NCI-H2196 (cell line): Measurements from ENCODE around the gene SPC25.
"Not testable (repeated sequence)": the region's sequence is repeated elsewhere in the genome, so short reads cannot be mapped to it uniquely, and the experiment has no call there.

Experiments
- DNase-seq: peaks from one replicate; lab custom pipeline; 2025; ENCODE audit not compliant: unreplicated experiment; lab: John Stamatoyannopoulos, UW

Gene SPC25

GRCh38 chr2:168903888-168904287, 13.7 kb upstream of the SPC25 start:
- DNase-seq: no peak

DNA sequence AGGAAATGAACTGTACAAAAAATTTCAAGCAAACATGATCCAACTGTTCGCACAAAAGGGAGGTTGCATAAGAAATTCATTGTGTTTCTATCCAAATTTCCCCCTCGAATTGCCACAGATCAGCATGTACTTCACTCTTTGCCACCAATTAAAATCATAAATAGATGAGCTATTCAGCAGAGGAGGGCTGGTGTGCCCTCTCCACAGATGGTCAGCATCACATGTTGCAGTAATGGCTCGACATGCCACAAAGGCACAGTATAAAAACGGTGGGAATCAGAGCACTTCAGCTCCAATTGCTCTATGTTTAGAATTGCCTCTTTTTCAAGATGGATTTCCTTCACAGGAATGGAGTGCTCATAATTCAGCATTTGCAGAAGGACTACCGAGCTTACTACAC, 10.8 kb upstream of the SPC25 start, which contains the start of gene G6PC2:
TSS of gene G6PC2 (plus strand) at position 289 of the 400 bp plus-strand sequence. CDS start at position 330, 41 bp downstream.
- no peak for DNase-seq

- DNase-seq: no peak
These were observed 7.2 kb upstream of the SPC25 start for GRCh38 chr2:168897449-168897848.

- DNase-seq: no peak
These were observed 6.6 kb upstream of the SPC25 start for GRCh38 chr2:168896783-168897182.

- DNase-seq: no peak
These were observed 5.5 kb upstream of the SPC25 start for GRCh38 chr2:168895771-168896170.

GRCh38 chr2:168894720-168895119, 4.5 kb upstream of the SPC25 start:
- DNase-seq: no peak

DNA sequence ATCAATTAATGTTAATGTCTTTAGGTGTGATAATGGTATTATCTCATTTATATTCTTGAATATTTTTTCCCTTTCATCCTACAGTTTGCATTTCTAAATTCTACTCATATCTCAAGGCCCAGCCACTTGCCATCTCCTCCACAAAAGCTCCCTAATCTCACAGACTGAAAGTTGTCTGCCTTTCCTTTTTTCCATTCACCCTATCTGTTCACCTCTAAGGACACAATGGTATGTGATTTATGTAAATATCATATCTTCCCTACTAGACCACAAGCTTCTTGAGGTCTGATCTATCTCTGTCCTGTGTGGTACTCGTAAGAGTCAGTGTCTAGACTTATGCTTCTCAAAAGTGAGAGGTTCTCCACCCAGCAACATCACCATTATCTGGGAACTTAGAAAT, 3.9 kb upstream of the SPC25 start:
- no peak for DNase-seq

GRCh38 chr2:168892327-168892726, 2.1 kb upstream of the SPC25 start:
- no peak for DNase-seq

DNA sequence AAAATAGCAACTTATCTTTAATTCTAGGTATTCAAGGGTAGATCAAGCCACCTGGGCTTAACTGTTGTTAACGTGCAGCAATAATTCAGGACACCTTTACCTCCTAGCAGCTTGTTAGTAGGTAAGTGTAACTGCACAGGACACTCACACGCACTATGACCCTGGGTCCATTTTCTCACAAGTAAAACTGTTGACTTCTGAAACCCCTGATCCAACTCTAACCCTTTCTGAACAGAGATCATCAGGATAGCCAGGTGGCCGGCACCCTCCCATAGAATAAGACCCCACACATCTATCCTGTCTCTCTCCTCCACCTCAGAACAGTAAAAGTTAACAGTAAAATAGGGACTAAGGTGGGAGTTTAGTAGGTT, 610 bp downstream of the SPC25 start:
- no peak for DNase-seq

DNA sequence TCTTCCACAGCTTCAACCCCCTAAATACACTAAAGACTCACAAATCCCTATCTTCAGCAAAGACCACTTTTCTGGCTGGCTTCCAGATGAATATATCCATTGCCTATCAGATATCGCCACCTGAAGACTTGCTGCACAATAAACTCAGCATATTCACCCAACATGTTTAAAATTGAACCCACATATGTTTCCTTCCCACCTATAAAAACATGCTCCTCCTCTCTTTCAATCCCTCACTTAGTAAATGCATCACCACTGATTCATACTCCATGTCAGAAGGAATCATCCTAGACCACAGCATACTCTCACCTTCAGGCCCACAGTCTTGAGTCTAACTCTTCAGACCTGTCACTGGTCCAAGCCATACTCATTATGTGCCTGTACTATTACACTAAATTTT, 5.3 kb downstream of the SPC25 start:
- no peak for DNase-seq

GRCh38 chr2:168882163-168882562, 8.1 kb downstream of the SPC25 start:
- not testable (repeated sequence) for DNase-seq

DNA sequence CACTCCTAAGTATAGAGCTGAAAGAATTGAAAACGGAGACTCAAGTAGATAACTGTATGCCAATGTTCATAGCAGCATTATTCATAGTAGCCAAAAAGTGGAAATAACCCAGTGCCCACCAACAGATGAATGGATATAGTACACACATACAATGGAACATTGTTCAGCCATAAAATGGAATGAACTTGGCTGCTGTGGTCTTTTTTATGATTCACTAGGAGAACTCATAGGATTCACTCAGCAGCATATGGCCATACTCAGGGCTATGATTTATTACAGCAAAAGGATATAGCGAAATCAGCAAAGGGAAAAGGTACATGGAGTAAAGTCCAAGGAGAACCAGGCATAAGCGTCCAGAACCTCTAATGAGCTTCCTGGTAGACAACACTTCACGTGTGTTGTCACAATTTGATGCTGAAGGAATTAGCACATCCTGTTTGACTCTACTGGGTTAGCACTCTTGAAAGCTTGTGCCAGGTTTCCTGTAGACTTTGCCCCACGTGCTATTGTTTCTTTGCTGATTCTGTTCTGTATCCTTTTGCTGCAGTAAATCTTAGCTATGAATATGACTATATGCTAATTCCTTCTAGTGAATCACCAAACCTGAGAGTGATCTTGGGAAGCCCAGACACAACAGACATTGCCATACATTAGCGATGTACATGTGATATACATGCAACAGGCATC, 15.7 kb downstream of the SPC25 start:
- DNase-seq: no peak

DNA sequence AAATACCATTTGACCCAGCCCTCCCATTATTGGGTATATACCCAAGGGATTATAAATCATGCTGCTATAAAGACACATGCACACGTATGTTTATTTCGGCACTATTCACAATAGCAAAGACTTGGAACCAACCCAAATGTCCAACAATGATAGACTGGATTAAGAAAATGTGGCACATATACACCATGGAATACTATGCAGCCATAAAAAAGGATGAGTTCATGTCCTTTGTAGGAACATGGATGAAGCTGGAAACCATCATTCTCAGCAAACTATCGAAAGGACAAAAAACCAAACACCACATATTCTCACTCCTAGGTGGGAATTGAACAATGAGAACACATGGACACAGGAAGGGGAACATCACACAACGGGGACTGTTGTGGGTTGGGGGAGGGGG, 19.4 kb downstream of the SPC25 start:
- DNase-seq: not testable (repeated sequence)

DNA sequence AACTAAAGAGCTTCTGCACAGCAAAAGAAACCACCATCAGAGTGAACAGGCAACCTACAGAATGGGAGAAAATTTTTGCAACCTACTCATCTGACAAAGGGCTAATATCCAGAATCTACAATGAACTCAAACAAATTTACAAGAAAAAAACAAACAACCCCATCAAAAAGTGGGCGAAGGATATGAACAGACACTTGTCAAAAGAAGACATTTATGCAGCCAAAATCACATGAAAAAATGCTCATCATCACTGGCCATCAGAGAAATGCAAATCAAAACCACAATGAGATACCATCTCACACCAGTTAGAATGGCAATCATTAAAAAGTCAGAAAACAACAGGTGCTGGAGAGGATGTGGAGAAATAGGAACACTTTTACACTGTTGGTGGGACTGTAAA, 19.9 kb downstream of the SPC25 start:
- not testable (repeated sequence) for DNase-seq

- not testable (repeated sequence) for DNase-seq
These were observed 23.1 kb downstream of the SPC25 start for GRCh38 chr2:168867164-168867563.

DNA sequence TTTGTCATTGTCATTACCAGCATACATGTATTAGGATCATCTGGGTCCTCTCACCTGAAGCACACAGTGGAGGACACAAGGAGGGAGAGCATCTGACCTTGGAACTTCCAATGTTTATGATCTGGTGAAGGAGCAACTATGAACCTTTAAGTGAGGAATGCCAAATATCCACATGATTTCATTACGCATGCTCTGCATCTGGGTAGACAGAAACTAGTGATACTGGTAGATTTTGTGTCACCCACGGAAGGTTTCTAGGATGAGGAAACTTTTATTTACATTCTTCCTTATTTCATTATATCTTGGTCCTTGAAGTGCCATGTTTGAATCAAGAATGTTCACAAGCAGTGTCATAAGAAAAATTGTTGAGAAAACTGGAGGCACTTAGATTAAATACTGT, 32.1 kb downstream of the SPC25 start:
- DNase-seq: no peak

- no peak for DNase-seq
These were observed 34.6 kb downstream of the SPC25 start for GRCh38 chr2:168855601-168856000.

- DNase-seq: no peak
These were observed 35.6 kb downstream of the SPC25 start for GRCh38 chr2:168854651-168855050.

DNA sequence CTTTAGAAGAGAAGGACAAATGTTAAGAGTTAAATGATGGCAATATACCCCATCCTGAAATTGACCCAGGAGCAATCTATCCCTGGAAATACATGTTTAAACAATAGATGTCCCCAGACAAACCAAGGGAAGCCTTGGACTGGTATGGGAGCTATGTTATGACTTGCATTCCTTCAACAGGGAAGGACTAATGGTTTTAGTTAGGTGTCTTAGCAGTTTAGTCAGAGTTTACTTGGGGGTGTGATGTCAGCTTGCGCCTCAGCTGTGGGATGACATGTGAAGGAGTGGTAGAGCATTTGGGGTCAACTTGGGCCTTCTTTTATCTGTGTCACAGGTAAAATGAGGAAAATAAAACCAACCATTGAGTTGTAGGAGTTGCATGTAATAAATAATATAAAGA, 36.8 kb downstream of the SPC25 start:
- DNase-seq: no peak

GRCh38 chr2:168852481-168852880, 37.7 kb downstream of the SPC25 start:
- no peak for DNase-seq

- peak; percentile 50 for DNase-seq
These were observed 38.4 kb downstream of the SPC25 start for GRCh38 chr2:168851674-168852320.

GRCh38 chr2:168850846-168851245, 39.4 kb downstream of the SPC25 start:
- no peak for DNase-seq

DNA sequence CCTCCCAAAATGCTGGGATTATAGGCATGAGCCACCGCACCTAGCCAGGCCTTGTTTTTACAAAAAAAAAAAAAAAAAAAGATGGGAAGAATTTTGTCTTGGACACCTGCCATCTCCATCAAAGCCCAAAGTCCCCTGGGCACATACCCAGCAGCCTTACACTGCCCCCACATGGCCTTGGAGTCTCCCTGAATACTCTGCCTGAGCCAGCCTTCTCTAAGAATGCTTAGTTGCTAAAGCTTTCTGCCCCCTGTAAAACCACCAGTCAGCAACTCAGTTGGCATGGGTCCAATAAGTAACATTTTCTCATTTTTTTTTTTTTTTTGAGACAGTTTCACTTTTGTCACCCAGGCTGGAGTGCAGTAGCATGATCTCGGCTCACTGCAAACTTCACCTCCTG, 40.6 kb downstream of the SPC25 start:
- peak; percentile 19 for DNase-seq
